Subcutaneous adipose tissue (tissue), 4 donors: ENCODE measurements around the gene HOXC5. TPM values are rescaled to one million over a fixed set of nuclear protein-coding genes. Genes with fewer than 3 reads are reported as not detected.

Experiments
- CTCF ChIP-seq: fragments of 450-650 bp; IDR thresholded peaks from one replicate; pipeline ENCODE4 v1.5.1; 2016; ENCODE audit warnings: low read depth, mild to moderate bottlenecking, control low read depth, antibody characterized with exemption, moderate library complexity
- total RNA-seq, 4 donors: library from RNA; depleted of rRNA; stranded (reverse); fragments of >200 nt; gene quantifications; one replicate each; pipeline ENCODE4 v1.1.0, GENCODE V29; 2016

Gene HOXC5
- total RNA-seq, 4 donors from 2014 or later: 0.66 to 2.6 (median 0.85) TPM; not detected in 1

DNA sequence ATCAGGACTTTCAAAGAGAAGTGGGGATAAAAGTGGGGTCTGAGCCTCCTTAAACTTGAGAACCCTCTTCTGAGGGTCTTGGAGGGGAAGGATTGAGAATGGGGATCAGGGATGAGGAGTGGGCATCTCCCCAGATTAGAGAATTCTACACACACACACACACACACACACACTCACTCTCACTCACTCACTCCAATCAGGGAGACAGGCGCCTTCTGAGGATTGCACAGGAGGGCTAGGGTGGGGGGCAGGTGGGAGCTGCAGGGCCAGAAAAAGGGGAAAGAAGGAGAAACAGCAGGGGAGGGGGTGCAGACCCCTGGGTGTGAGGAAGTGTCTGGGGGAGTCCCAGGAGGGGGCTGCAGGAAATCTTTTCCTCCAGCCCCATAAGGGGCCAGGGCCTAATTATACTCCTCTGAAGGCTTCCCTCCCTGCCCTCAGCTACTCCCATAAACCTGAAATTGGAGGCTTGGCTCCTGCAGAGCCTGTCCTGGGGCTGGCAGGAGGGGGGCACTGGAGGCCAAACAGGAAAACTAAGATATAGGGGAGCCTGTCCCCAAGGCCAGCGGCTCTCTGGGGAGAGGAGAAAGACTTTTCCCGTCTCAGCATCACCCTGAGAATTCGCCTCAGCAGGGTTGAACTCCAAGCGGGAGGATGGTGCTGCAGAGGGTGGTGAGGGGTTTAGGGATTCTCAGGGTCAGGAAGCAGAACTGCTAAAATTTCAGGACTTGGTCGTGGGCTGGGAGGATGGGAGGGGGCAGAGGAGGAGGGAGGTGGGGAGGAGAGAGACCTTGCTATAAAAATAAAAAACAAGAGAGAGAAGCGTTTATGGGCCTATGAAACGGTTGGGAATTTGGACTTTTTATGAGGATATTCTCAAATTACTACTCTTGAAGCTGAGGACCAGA is 31.3 kb upstream of the HOXC5 start:
- no peak for TF ChIP-seq CTCF

DNA sequence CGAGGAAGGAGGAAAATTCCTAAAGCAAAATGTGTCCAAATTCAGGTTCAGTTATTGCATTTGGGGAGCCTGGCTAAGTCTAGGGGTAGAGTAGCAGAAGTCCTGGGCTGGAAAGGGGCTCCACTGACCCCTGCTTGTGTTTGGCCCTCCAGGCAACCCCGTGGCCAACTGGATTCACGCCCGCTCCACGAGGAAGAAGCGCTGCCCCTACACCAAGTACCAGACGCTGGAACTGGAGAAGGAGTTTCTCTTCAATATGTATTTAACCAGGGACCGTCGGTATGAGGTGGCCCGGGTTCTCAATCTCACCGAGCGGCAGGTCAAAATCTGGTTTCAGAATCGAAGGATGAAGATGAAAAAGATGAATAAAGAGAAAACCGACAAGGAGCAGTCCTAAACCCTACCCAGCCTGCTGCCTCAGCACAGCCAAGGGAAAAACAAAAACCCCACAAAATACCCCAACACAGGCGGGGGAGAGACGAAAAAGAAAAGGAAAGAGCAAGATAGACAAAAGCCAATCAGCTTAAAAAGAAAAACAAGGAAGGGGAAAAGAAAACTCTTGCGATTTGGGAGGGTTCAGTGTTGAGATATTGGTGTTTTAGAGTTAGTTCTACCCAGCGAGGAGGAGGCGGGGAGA is 30.5 kb upstream of the HOXC5 start:
- no peak for TF ChIP-seq CTCF

- no peak for TF ChIP-seq CTCF
These were observed 29.9 kb upstream of the HOXC5 start for GRCh38 chr12:54002915-54003389.

GRCh38 chr12:54003625-54004024 is 29.2 kb upstream of the HOXC5 start:
- TF ChIP-seq CTCF: no peak

DNA sequence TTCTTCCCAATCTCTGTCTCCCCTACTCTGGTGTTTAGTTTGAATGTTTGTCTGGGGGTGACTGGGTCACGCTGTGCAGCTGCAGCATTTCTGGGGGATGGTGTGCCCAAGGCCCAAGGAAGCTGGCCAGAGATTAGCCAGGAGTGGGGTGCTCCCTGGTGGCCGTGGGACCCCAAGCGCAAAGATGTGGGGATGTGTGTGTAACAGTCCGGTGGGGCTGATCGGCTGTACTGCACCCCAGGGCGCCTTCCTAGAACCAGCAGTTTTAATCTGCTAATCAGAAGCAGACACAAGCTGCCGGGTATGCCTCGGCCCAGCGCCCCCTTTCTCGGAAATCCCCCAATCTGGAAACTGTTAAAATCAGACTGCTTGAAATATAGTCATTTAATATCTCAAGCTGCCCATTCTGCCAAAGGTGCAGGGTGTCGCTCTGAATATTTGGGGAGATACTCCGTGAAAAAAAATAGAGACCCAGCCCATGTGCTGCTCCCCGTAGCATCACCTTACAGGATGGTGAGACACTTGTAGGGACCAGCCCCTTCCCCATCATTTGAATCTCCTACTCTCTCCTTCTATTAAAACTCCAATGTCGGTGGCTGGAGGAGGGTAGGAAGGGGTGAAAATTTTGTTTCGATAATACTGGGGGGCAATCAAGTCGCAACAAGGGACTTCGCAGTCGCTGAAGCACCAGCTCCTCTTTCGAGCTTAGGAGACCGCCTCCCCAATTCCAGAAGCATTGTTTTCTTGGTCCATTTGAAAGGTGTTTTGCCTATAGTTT is 28.6 kb upstream of the HOXC5 start:
- TF ChIP-seq CTCF: no peak

DNA sequence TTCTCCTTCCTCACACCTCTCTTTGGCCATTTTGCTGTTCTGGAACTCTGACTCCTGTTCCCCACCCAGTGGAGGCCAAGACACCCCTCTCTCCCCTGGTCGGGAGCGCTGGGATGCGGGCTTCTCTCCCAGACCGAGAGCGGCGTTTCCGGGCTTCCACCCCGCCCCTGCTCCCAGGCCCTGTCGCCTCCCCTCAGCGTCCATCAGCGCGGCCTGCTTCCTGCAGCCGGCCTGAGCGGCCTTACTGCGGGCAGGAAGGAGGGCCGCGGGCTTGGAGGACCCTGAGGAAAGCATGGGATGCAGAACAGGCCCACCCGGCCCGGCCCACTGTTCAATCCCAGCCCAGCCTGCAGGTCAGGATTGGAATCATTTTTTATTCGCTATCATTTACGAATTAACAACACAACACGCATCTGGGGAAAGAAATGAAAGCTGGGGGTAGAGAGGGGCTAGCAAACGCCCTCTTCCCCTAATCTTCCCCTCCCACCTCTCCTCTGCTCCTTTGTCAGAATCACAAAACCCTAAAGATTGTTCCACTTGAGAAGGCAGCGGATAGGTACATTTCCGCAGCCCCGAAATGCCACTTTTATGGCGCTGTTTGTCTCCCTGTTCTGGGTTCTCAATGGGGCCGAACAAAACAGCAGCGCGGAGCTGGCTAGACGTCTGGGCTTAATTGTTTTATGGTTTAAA is 27.9 kb upstream of the HOXC5 start:
- no peak for TF ChIP-seq CTCF

DNA sequence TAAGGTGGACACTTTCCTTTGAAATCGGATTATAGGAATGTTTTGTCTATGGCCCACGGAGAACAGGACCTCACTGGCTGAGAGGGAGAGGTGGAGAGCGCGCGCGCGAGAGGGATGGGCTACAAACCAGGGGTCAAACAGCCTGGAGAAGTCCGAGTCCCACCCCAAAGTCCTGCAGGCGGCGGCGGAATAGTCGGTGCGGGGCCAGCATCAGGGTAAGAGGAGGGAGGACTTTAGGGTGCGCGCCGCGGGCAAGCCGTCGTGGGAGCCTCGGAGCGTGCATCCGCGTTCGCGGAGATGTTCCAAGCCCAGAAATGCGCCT is 27.4 kb upstream of the HOXC5 start:
- no peak for TF ChIP-seq CTCF
